ENCODE measurements around the gene LRP3. TPM values are rescaled to one million over a fixed set of nuclear protein-coding genes. Genes with fewer than 3 reads are reported as not detected.

Gene LRP3
- total and polyA plus RNA-seq, 5 experiments from 2014 or later = not detected

Other genes with a start within 250 kb of the LRP3 start
- 10 to 100 TPM; 15.6 to 17.8 TPM for gene CEP89, start 222.4 kb upstream of the LRP3 start, total RNA-seq
- 10 to 100 TPM in 1 of 3 donors, 1 to 10 TPM in 2; 6.8 to 11.3 (median 8.0) TPM for gene CEP89, start 222.4 kb upstream of the LRP3 start, polyA plus RNA-seq
- gene FAAP24, start 222.1 kb upstream of the LRP3 start, total RNA-seq = 1 to 10 TPM; 1.3 to 2.0 TPM
- 1 to 10 TPM; 1.5 to 4.6 (median 1.9) TPM for gene FAAP24, start 222.1 kb upstream of the LRP3 start, polyA plus RNA-seq
- 1 to 10 TPM; 1.8 to 2.8 TPM for gene RHPN2, start 129.4 kb upstream of the LRP3 start, total RNA-seq
- 1 to 10 TPM in 2 of 3 donors, under 1 TPM in 1; 0.06 to 2.7 (median 1.1) TPM for gene RHPN2, start 129.4 kb upstream of the LRP3 start, polyA plus RNA-seq
- 10 to 100 TPM; 18.3 to 21.7 TPM for gene GPATCH1, start 113.1 kb upstream of the LRP3 start, total RNA-seq
- gene GPATCH1, start 113.1 kb upstream of the LRP3 start, polyA plus RNA-seq = 1 to 10 TPM; 3.9 to 6.4 (median 5.0) TPM
- gene WDR88, start 62.2 kb upstream of the LRP3 start, total RNA-seq = under 1 TPM in 1 of 2 experiments, not detected in 1; 0.60 TPM
- gene WDR88, start 62.2 kb upstream of the LRP3 start, polyA plus RNA-seq = under 1 TPM; 0.10 to 0.27 (median 0.12) TPM
- gene SLC7A10, start 31.5 kb downstream of the LRP3 start, total RNA-seq = not detected
- gene SLC7A10, start 31.5 kb downstream of the LRP3 start, polyA plus RNA-seq = not detected
- gene CEBPA, start 108.2 kb downstream of the LRP3 start, total RNA-seq = under 1 TPM; 0.66 to 0.99 TPM
- gene CEBPA, start 108.2 kb downstream of the LRP3 start, polyA plus RNA-seq = 1 to 10 TPM in 1 of 3 donors, under 1 TPM in 1, not detected in 1; 0.08 to 1.3 TPM
- gene CEBPG, start 179.4 kb downstream of the LRP3 start, total RNA-seq = 10 to 100 TPM; 29.4 to 30.0 TPM
- gene CEBPG, start 179.4 kb downstream of the LRP3 start, polyA plus RNA-seq = 1 to 10 TPM; 4.5 to 9.3 (median 4.8) TPM